Heart left ventricle (tissue), 16 donors: ENCODE data around the gene GPC6. TPM values are rescaled to one million over a fixed set of nuclear protein-coding genes. Genes with fewer than 3 reads are reported as not detected.

Experiments used
- ATAC-seq, 4 donors: fragments of 200-7000 bp; cut with Tn5 transposase; one replicate each; pipeline ENCODE4 v1.9.1; 2020 to 2022; ENCODE audit warnings: moderate library complexity in 4 of 4, mild to moderate bottlenecking in 3 of 4, moderate number of reproducible peaks in 1 of 4
- DNase-seq, 5 donors: peaks; one replicate each; pipeline ENCODE4 v3.0.0-alpha.2; 2020
- H3K27ac ChIP-seq, 12 donors: fragments of 200-600 bp; sonication (generic) in 4 of 12; one replicate each; pipeline versions ENCODE4 v1.5.0 to v1.8.0; 2016 to 2022; ENCODE audit warnings: mild to moderate bottlenecking in 2 of 12
- H3K27me3 ChIP-seq, 9 donors: fragments of 200-600 bp; sonication (generic) in 2 of 9; one replicate each; pipeline versions ENCODE4 v1.5.1 to v1.8.0; 2016 to 2022; ENCODE audit warnings: mild to moderate bottlenecking in 3 of 9
- H3K36me3 ChIP-seq, 9 donors: fragments of 200-600 bp; sonication (generic) in 2 of 9; one replicate each; pipeline versions ENCODE4 v1.5.0 to v1.8.0; 2018 to 2022; ENCODE audit warnings: mild to moderate bottlenecking in 2 of 9
- H3K4me1 ChIP-seq, 12 donors: fragments of 200-600 bp; sonication (generic) in 4 of 12; one replicate each; pipeline versions ENCODE4 v1.5.0 to v1.8.0; 2016 to 2022; ENCODE audit warnings: mild to moderate bottlenecking in 3 of 12
- H3K4me3 ChIP-seq, 12 donors: fragments of 200-600 bp; sonication (generic) in 4 of 12; one replicate each; pipeline versions ENCODE4 v1.5.0 to v1.8.0; 2017 to 2022; ENCODE audit warnings: mild to moderate bottlenecking in 9 of 12, moderate library complexity in 4 of 12
- H3K9me3 ChIP-seq, 12 donors: fragments of 200-600 bp; sonication (generic) in 4 of 12; one replicate each; pipeline versions ENCODE4 v1.5.0 to v1.8.0; 2016 to 2022; ENCODE audit warnings: mild to moderate bottlenecking in 1 of 12
- POLR2A ChIP-seq, 2 donors: fragments of 450-650 bp; IDR thresholded peaks; one replicate each; pipeline ENCODE4 v1.6.1; 2017; ENCODE audit warnings: antibody characterized with exemption in 2 of 2, mild to moderate bottlenecking in 2 of 2, moderate library complexity in 2 of 2
- WGBS, 4 donors: extraction: QIAGEN DNeasy Blood & Tissue Kit in 2 of 4; methylation state at CpG; one replicate each; pipeline versions ENCODE4 v1.1.5 to v1.1.7; 2013 to 2018; 5-methylcytosine and 5-hydroxymethylcytosine counted together
- intact Hi-C, 10 donors: fragments of 100-400 bp; cut with DNase I; formaldehyde crosslinking; loops; one replicate each; pipeline versions ENCODE4 v1.11.1 to v1.14.2; 2022
- polyA plus RNA-seq, 2 donors: library from polyadenylated mRNA; stranded (reverse); fragments of 200-250 nt; gene quantifications; one replicate each; pipeline ENCODE4 v1.2.3, GENCODE V29; 2013
- total RNA-seq, 9 donors: library from RNA; depleted of rRNA in 2 of 9; stranded (reverse); fragments of >200 nt in 2 of 9; fragmentation: NEBNext Ultra II Directional in 3 of 9; extraction: Animal tissue kit (Norgen Biotek cat#: 25700) in 3 of 9; gene quantifications; one replicate each; pipeline versions ENCODE4 v1.1.0 to v1.2.4, GENCODE V29; 2016 to 2023
- TF ChIP-seq, protein P1 (sequence below), 12 donors: fragments of 200-600 bp; sonication (generic) in 4 of 12; IDR thresholded peaks; one replicate each; pipeline versions ENCODE4 v1.5.0 to v1.8.0; 2018 to 2022; ENCODE audit warnings: antibody characterized with exemption in 12 of 12, mild to moderate bottlenecking in 5 of 12
- donor health status: ischemic (EF 13 %, LVEDD 7.1; RV severe dilation, severe dysfunction).
- donor health status: healthy with polysubstance abuse.
- donor health status: DM: no; HTN: yes; CAD: no.
- donor health status: DM: no; HTN: no; CAD: no.
- donor health status: ischemic (EF 25% LVEDD 6.9; RV normal size, moderate dysfunction).
- donor health status: ischemic (EF 25% LVEDD 5.7; RV mildly dilated, moderate dysfunction).
- donor health status: healthy.
- donor health status: DM: yes; HTN: yes; CAD: no.
- donor health status: ischemic (EF 35%, LVEDD 5.7; RV mildly dilated, moderate dysfunction).
- donor health status: nonischemic (EF 11% LVEDD 7.7; RV severe dilation, severe dysfunction).
- donor health status: DM: yes; HTN: yes; CAD: no.
- donor health status: PGD.
- donor health status: ischemic (EF 29% LVEDD 5.4; RV normal size, mild dysfunction).
- donor health status: nonischemic (EF 23%, LVEDD 6.1; RV moderate dilation, normal function).

Gene GPC6
- total and polyA plus RNA-seq, 11 donors, result 0.08 to 6.2 (median 2.0) TPM

GRCh38 chr13:94329277-94329676, 1102.7 kb downstream of the GPC6 start:
- Histone ChIP-seq H3K4me1 (peaks cover 0 to 49% (median 2%) of the 10 kb centered on the region in 12 donors), H3K4me3 (peak overlapping the region in 2 of 12 donors; percentile 18 to 33), H3K27me3 (no peaks in the 10 kb centered on the region), H3K36me3 (no peaks in the 10 kb centered on the region), H3K27ac (peak overlapping the region; percentile 4 to 69 (median 46)), H3K9me3 (no peaks in the 10 kb centered on the region)
- DNase-seq (peak in 1 of 5 donors; percentile 28), ATAC-seq (peak; percentile 59 to 73 (median 70))
- no peak for TF ChIP-seq POLR2A (IDR thresholded peaks at IDR 0.05)
- TF ChIP-seq, protein P1, sequence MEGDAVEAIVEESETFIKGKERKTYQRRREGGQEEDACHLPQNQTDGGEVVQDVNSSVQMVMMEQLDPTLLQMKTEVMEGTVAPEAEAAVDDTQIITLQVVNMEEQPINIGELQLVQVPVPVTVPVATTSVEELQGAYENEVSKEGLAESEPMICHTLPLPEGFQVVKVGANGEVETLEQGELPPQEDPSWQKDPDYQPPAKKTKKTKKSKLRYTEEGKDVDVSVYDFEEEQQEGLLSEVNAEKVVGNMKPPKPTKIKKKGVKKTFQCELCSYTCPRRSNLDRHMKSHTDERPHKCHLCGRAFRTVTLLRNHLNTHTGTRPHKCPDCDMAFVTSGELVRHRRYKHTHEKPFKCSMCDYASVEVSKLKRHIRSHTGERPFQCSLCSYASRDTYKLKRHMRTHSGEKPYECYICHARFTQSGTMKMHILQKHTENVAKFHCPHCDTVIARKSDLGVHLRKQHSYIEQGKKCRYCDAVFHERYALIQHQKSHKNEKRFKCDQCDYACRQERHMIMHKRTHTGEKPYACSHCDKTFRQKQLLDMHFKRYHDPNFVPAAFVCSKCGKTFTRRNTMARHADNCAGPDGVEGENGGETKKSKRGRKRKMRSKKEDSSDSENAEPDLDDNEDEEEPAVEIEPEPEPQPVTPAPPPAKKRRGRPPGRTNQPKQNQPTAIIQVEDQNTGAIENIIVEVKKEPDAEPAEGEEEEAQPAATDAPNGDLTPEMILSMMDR (IDR thresholded peaks at IDR 0.05), result no peak
- intact Hi-C loops, result no loop called here
- 58 to 66% (median 62%) methylated on average over 7 of the region's 7 CpGs for WGBS, 4 donors

DNA sequence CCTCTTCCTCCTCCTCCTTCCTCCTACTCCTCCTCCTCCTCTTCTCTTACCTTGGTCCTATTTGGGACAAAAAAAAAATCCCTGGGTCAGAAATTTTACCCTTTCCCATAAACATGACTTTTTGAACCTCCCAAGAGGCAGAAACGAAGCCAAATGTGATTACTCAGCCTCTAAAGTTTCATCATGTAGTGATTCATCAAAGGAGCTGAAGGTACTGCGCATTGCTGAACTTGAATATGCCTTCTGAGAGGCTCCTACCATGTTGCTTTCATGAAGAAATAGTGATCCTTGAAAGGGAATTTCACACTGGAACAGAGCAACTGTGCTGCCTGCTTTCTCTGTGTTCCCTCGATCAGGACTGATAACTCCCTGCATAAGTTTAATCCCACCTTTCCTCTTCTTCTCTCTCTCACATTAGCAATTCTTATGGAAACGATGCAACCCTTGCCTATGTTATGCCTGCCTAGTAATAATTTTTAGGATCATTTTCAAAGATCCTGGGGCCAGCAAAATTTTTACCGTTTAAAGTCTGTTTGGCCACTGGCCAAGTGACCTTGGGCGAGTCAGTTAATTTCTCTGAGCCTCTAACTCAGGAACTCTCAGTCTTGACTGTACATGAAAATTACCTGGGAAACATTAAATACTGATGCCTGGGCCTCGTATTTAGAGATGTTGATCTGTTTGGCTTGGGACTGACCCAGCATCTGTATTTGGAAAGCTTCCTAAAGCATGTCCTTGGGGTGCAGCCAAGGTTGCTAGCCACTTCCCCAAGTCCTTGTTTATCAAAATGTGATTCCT, 1103.3 kb downstream of the GPC6 start:
- ATAC-seq (peak in 3 of 4 donors; percentile 52 to 85 (median 85)), DNase-seq (peak in 1 of 5 donors; percentile 33)
- peak overlapping the region in 2 of 12 donors; percentile 18 to 33 for H3K4me3 ChIP-seq

GRCh38 chr13:94330552-94331071, 1104.0 kb downstream of the GPC6 start:
- Histone ChIP-seq H3K36me3 (no peaks in the 10 kb centered on the region), H3K27ac (peak overlapping the region in 4 of 12 donors; percentile 18 to 69 (median 52))
- intact Hi-C loops, result no loop called here

More for the DNA sequence above, 1103.3 kb downstream of the GPC6 start:
- 40 to 49% (median 46%) methylated on average over 7 of the region's 7 CpGs for WGBS, 4 donors
- H3K9me3 ChIP-seq, result no peaks in the 10 kb centered on the region
- H3K36me3 ChIP-seq, result no peaks in the 10 kb centered on the region
- H3K27me3 ChIP-seq, result no peaks in the 10 kb centered on the region
- H3K27ac ChIP-seq, result peak overlapping the region in 11 of 12 donors; percentile 4 to 69 (median 50)
- TF ChIP-seq, protein P1 (IDR thresholded peaks at IDR 0.05), result no peak
- TF ChIP-seq POLR2A (IDR thresholded peaks at IDR 0.05), result no peak
- peaks cover 0 to 44% (median 2%) of the 10 kb centered on the region in 12 donors for H3K4me1 ChIP-seq
- intact Hi-C loops, result no loop called here

DNA sequence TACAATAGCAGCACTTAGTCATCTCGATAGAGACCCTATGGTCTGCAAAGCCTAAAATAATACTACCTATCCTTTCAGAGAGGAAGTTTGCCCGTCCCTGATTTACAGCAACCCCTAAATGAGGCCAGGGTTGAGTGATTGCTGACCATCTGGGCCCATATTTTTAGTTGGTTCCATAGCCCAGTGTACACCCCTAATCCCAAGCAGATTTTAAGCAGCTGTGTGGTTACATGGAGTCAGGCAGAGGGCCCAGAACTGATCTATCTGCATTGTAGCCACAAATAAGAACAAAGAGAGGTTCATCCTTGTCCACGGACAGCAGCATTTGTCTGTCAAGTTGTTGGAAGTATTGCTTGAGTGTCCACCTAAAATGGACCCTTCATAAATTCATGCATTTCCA, 1104.7 kb downstream of the GPC6 start:
- 78 to 92% (median 85%) methylated on average over 3 of the region's 3 CpGs for WGBS, 4 donors
- H3K27me3 ChIP-seq, result no peaks in the 10 kb centered on the region

More at GRCh38 chr13:94330552-94331071, 1104.0 kb downstream of the GPC6 start:
- Histone ChIP-seq H3K9me3 (no peaks in the 10 kb centered on the region), H3K4me1 (peaks cover 0 to 47% (median 2%) of the 10 kb centered on the region in 12 donors), H3K4me3 (no peak overlapping the region), H3K27me3 (no peaks in the 10 kb centered on the region)
- TF ChIP-seq, protein P1 (IDR thresholded peaks at IDR 0.05), result no peak
- no peak for TF ChIP-seq POLR2A (IDR thresholded peaks at IDR 0.05)
- DNase-seq (no peak), ATAC-seq (no peak)
- WGBS, 4 donors, result 71 to 83% (median 78%) methylated on average over 3 of the region's 3 CpGs

More for the DNA sequence above, 1104.7 kb downstream of the GPC6 start:
- H3K4me3 ChIP-seq, result no peak overlapping the region
- intact Hi-C loops, result no loop called here
- H3K27ac ChIP-seq, result no peak overlapping the region
- H3K4me1 ChIP-seq, result peaks cover 0 to 46% (median 2%) of the 10 kb centered on the region in 12 donors
- ATAC-seq, result no peak
- no peaks in the 10 kb centered on the region for H3K36me3 ChIP-seq
- H3K9me3 ChIP-seq, result no peaks in the 10 kb centered on the region
- TF ChIP-seq POLR2A (IDR thresholded peaks at IDR 0.05), result no peak
- TF ChIP-seq, protein P1 (IDR thresholded peaks at IDR 0.05), result no peak
- no peak for DNase-seq
